Measurements from ENCODE around the gene ZNF557.

The ZNF557 gene

GRCh38 chr19:7083076-7083956 is 13.8 kb downstream of the ZNF557 start:
- Histone ChIP-seq H2BK15ac (ENCODE audit: low read depth, poor library complexity, severe bottlenecking) (no peak overlapping the region), H3K9me3 (ENCODE audit: control insufficient read depth, low read length) (peaks cover 97% of the 10 kb centered on the region), H3K4me3 (ENCODE audit: insufficient read depth in 1 of 2, low read depth in 1 of 2, low read length in 2 of 2) (peak overlapping the region in 1 of 2 experiments; percentile 66), H3K4me2 (ENCODE audit: low read length, poor library complexity, severe bottlenecking) (no peak overlapping the region), H2BK5ac (ENCODE audit: low read depth, low read length, poor library complexity, severe bottlenecking) (no peak overlapping the region), H2BK12ac (ENCODE audit: low read length in 2 of 2) (no peak overlapping the region), H3K27ac (ENCODE audit: low read length, poor library complexity, severe bottlenecking) (no peak overlapping the region), H2BK120ac (ENCODE audit: low read depth, low read length) (no peak overlapping the region), H3K27me3 (ENCODE audit: control insufficient read depth in 1 of 2, insufficient read depth in 1 of 2, low read length in 2 of 2) (no peaks in the 10 kb centered on the region), H3K79me1 (replicated peaks; ENCODE audit: low read length, poor library complexity, severe bottlenecking) (peaks cover 6% of the 10 kb centered on the region), H2AFZ (ENCODE audit: low read depth, low read length) (no peak overlapping the region), H3K23ac (ENCODE audit: low read length in 2 of 2) (no peak overlapping the region), H3K9ac (ENCODE audit: low read length) (no peak overlapping the region), H4K91ac (ENCODE audit: low read length) (no peak overlapping the region), H3K4ac (ENCODE audit: low read depth in 1 of 2, low read length in 2 of 2) (no peak overlapping the region), H3K4me1 (ENCODE audit: control insufficient read depth, insufficient read depth, low read depth, low read length) (no peaks in the 10 kb centered on the region), H3K14ac (ENCODE audit: low read length in 2 of 2) (no peak overlapping the region), H3K36me3 (ENCODE audit: control insufficient read depth in 1 of 2, insufficient read depth in 2 of 2, low read depth in 1 of 2, low read length in 2 of 2) (peaks cover 54 to 75% of the 10 kb centered on the region in 2 experiments), H4K8ac (ENCODE audit: low read length) (no peak overlapping the region), H2AK5ac (ENCODE audit: low read length, severe bottlenecking) (no peak overlapping the region), H3K18ac (ENCODE audit: low read depth in 1 of 2, low read length in 2 of 2) (no peak overlapping the region)
- 99% methylated on average over 14 of the region's 15 CpGs for WGBS
- DNase-seq, result peak; percentile 34

GRCh38 chr19:7088999-7089398 is 19.5 kb downstream of the ZNF557 start:
- H3K4me3 ChIP-seq (ENCODE audit: insufficient read depth in 1 of 2, low read depth in 1 of 2, low read length in 2 of 2), result no peak overlapping the region
- no peak overlapping the region for H3K23ac ChIP-seq (ENCODE audit: low read length in 2 of 2)
- no peak overlapping the region for H2BK5ac ChIP-seq (ENCODE audit: low read depth, low read length, poor library complexity, severe bottlenecking)
- no peak overlapping the region for H3K4me2 ChIP-seq (ENCODE audit: low read length, poor library complexity, severe bottlenecking)
- H2BK12ac ChIP-seq (ENCODE audit: low read length in 2 of 2), result no peak overlapping the region
- no peak overlapping the region for H3K27ac ChIP-seq (ENCODE audit: low read length, poor library complexity, severe bottlenecking)
- no peak overlapping the region for H3K9ac ChIP-seq (ENCODE audit: low read length)
- H4K91ac ChIP-seq (ENCODE audit: low read length), result no peak overlapping the region
- no peak overlapping the region for H2AK5ac ChIP-seq (ENCODE audit: low read length, severe bottlenecking)
- no peak overlapping the region for H3K4ac ChIP-seq (ENCODE audit: low read depth in 1 of 2, low read length in 2 of 2)
- 94% methylated on average over 6 of the region's 6 CpGs for WGBS
- H4K8ac ChIP-seq (ENCODE audit: low read length), result no peak overlapping the region
- H3K9me3 ChIP-seq (ENCODE audit: control insufficient read depth, low read length), result peaks cover 70% of the 10 kb centered on the region
- peaks cover 21 to 30% of the 10 kb centered on the region in 2 experiments for H3K36me3 ChIP-seq (ENCODE audit: control insufficient read depth in 1 of 2, insufficient read depth in 2 of 2, low read depth in 1 of 2, low read length in 2 of 2)
- H2BK120ac ChIP-seq (ENCODE audit: low read depth, low read length), result no peak overlapping the region
- no peak for DNase-seq
- H3K18ac ChIP-seq (ENCODE audit: low read depth in 1 of 2, low read length in 2 of 2), result no peak overlapping the region
- no peak overlapping the region for H2AFZ ChIP-seq (ENCODE audit: low read depth, low read length)
- H3K27me3 ChIP-seq (ENCODE audit: control insufficient read depth in 1 of 2, insufficient read depth in 1 of 2, low read length in 2 of 2), result no peaks in the 10 kb centered on the region
- H3K4me1 ChIP-seq (ENCODE audit: control insufficient read depth, insufficient read depth, low read depth, low read length), result no peaks in the 10 kb centered on the region
- no peaks in the 10 kb centered on the region for H3K79me1 ChIP-seq (replicated peaks; ENCODE audit: low read length, poor library complexity, severe bottlenecking)
- H2BK15ac ChIP-seq (ENCODE audit: low read depth, poor library complexity, severe bottlenecking), result no peak overlapping the region
- no peak overlapping the region for H3K14ac ChIP-seq (ENCODE audit: low read length in 2 of 2)

GRCh38 chr19:7098096-7098495 is 28.6 kb downstream of the ZNF557 start:
- no peak overlapping the region for H3K23ac ChIP-seq (ENCODE audit: low read length in 2 of 2)
- no peak overlapping the region for H4K8ac ChIP-seq (ENCODE audit: low read length)
- no peak overlapping the region for H2BK5ac ChIP-seq (ENCODE audit: low read depth, low read length, poor library complexity, severe bottlenecking)
- peaks cover 0 to 3% of the 10 kb centered on the region in 2 experiments for H3K36me3 ChIP-seq (ENCODE audit: control insufficient read depth in 1 of 2, insufficient read depth in 2 of 2, low read depth in 1 of 2, low read length in 2 of 2)
- H4K91ac ChIP-seq (ENCODE audit: low read length), result no peak overlapping the region
- no peak overlapping the region for H3K4me2 ChIP-seq (ENCODE audit: low read length, poor library complexity, severe bottlenecking)
- peak overlapping the region in 1 of 2 experiments; percentile 78 for H3K4me3 ChIP-seq (ENCODE audit: insufficient read depth in 1 of 2, low read depth in 1 of 2, low read length in 2 of 2)
- no peak overlapping the region for H3K18ac ChIP-seq (ENCODE audit: low read depth in 1 of 2, low read length in 2 of 2)
- H3K9me3 ChIP-seq (ENCODE audit: control insufficient read depth, low read length), result peaks cover 21% of the 10 kb centered on the region
- H2BK120ac ChIP-seq (ENCODE audit: low read depth, low read length), result no peak overlapping the region
- H3K9ac ChIP-seq (ENCODE audit: low read length), result peak overlapping the region; percentile 93
- H3K4me1 ChIP-seq (ENCODE audit: control insufficient read depth, insufficient read depth, low read depth, low read length), result peaks cover 3% of the 10 kb centered on the region
- H3K79me1 ChIP-seq (replicated peaks; ENCODE audit: low read length, poor library complexity, severe bottlenecking), result peaks cover 7% of the 10 kb centered on the region
- no peak overlapping the region for H3K4ac ChIP-seq (ENCODE audit: low read depth in 1 of 2, low read length in 2 of 2)
- 92% methylated on average over 3 of the region's 3 CpGs for WGBS
- no peak overlapping the region for H2AK5ac ChIP-seq (ENCODE audit: low read length, severe bottlenecking)
- no peaks in the 10 kb centered on the region for H3K27me3 ChIP-seq (ENCODE audit: control insufficient read depth in 1 of 2, insufficient read depth in 1 of 2, low read length in 2 of 2)
- H3K14ac ChIP-seq (ENCODE audit: low read length in 2 of 2), result no peak overlapping the region
- H2BK15ac ChIP-seq (ENCODE audit: low read depth, poor library complexity, severe bottlenecking), result no peak overlapping the region
- no peak for DNase-seq
- no peak overlapping the region for H2BK12ac ChIP-seq (ENCODE audit: low read length in 2 of 2)
- no peak overlapping the region for H3K27ac ChIP-seq (ENCODE audit: low read length, poor library complexity, severe bottlenecking)
- H2AFZ ChIP-seq (ENCODE audit: low read depth, low read length), result no peak overlapping the region

Data from mesenchymal stem cell (in vitro differentiated cells and primary cell).